K562 (cell line): ENCODE results near the gene LTK. TPM values are rescaled to one million over a fixed set of nuclear protein-coding genes. Genes with fewer than 3 reads are reported as not detected.

Experiments used
- ATAC-seq: fragments of 200-7000 bp; cut with Tn5 transposase; 3 replicates; pipeline ENCODE4 v1.9.1; 2020; ENCODE audit warnings: moderate library complexity
- BruUV-seq: library from RNA; stranded (reverse); fragments of 400-500 nt; replicated peaks from 2 replicates; lab custom pipeline; 2021; lab: Mats Ljungman, UMichigan
- CTCF ChIA-PET: fragments of 300-600 bp; formaldehyde crosslinking; extraction: SDS; loops from one replicate; lab custom pipeline; 2021; ENCODE audit warnings: low intra/inter-chr PET ratio; lab: Yijun Ruan, JAX
- POLR2A ChIA-PET: fragments of 300-600, 350-650 bp; sonication (Branson Sonifier 250); formaldehyde crosslinking; extraction: SDS; loops from one replicate; lab custom pipeline; 2021; ENCODE audit warnings: antibody characterized with exemption, inconsistent platforms; lab: Yijun Ruan, JAX
- DNase-seq, 4 experiments: peaks; one replicate each; pipeline versions ENCODE4 v3.0.0 to v3.0.0-alpha.2; 2011 to 2018; ENCODE audit warnings: low spot score in 3 of 4, mixed read lengths in 3 of 4; ENCODE audit errors: extremely low read depth in 1 of 4
- FAIRE-seq: peaks from 2 replicates; lab custom pipeline; 2011; peaks lifted over from hg19 to GRCh38; lab: Jason Lieb, UNC
- H2AFZ ChIP-seq: 2 replicates; pipeline ENCODE4 v1.6.0; 2011; ENCODE audit warnings: low read depth, low read length, control low read depth, inconsistent platforms
- H3K27ac ChIP-seq: fragments of 200-600 bp; 3 replicates; pipeline ENCODE4 v1.8.0; 2011; ENCODE audit warnings: low read depth, mild to moderate bottlenecking, control low read depth, inconsistent platforms, low read length, moderate library complexity, mixed read lengths; ENCODE audit errors: extremely low read depth
- H3K27me3 ChIP-seq, 2 experiments: fragments of 300-600 bp in 1 of 2; 2 replicates in 1 of 2; 3 replicates in 1 of 2; pipeline versions ENCODE4 v1.6.0 to v1.8.0; 2011; ENCODE audit warnings: inconsistent platforms in 2 of 2, low read length in 2 of 2, mild to moderate bottlenecking in 1 of 2, mixed read lengths in 1 of 2, moderate library complexity in 1 of 2; ENCODE audit not compliant: control insufficient read depth in 2 of 2, insufficient read depth in 2 of 2
- H3K36me3 ChIP-seq: fragments of 300-600 bp; 3 replicates; pipeline ENCODE4 v1.8.0; 2011; ENCODE audit warnings: mild to moderate bottlenecking, low read length, inconsistent platforms; ENCODE audit not compliant: control insufficient read depth, insufficient read depth
- H3K4me1 ChIP-seq, 2 experiments: fragments of 200-600 bp in 1 of 2; replicated peaks in 1 of 2; 2 replicates in 1 of 2; 3 replicates in 1 of 2; pipeline versions ENCODE4 v1.5.1 to v1.8.0; 2011; ENCODE audit warnings: inconsistent platforms in 2 of 2, low read length in 2 of 2, mild to moderate bottlenecking in 1 of 2, mixed read lengths in 1 of 2, moderate library complexity in 1 of 2; ENCODE audit not compliant: control insufficient read depth in 2 of 2, insufficient read depth in 2 of 2
- H3K4me2 ChIP-seq: 2 replicates; pipeline ENCODE4 v1.6.1; 2011; ENCODE audit warnings: low read length, control low read depth, inconsistent platforms, mixed read lengths; ENCODE audit not compliant: insufficient read depth
- H3K4me3 ChIP-seq: fragments of 200-600 bp; sonication (generic), shearing (Covaris generic); 2 replicates; pipeline ENCODE4 v1.5.1; 2016; ENCODE audit warnings: control low read depth, inconsistent platforms
- H3K79me2 ChIP-seq: fragments of 200-600 bp; 3 replicates; pipeline ENCODE4 v1.8.0; 2011; ENCODE audit warnings: low read length, inconsistent platforms; ENCODE audit not compliant: control insufficient read depth, insufficient read depth
- H3K9ac ChIP-seq, 2 experiments: 2 replicates each; pipeline versions ENCODE4 v1.6.0 to v1.6.1; 2011; ENCODE audit warnings: low read depth in 2 of 2, low read length in 2 of 2, control low read depth in 1 of 2, inconsistent platforms in 1 of 2, mild to moderate bottlenecking in 1 of 2, mixed read lengths in 1 of 2; ENCODE audit not compliant: insufficient read depth in 1 of 2
- H3K9me1 ChIP-seq: one replicate; pipeline ENCODE4 v1.6.0; 2011; ENCODE audit warnings: inconsistent platforms, mild to moderate bottlenecking, low read length, moderate library complexity; ENCODE audit not compliant: control insufficient read depth, insufficient read depth
- H3K9me3 ChIP-seq: replicated peaks from 2 replicates; pipeline ENCODE4 v1.5.1; 2011; ENCODE audit warnings: low read depth, low read length, inconsistent platforms; ENCODE audit not compliant: control insufficient read depth, insufficient read depth
- H4K20me1 ChIP-seq: replicated peaks from 2 replicates; pipeline ENCODE4 v1.6.1; 2011; ENCODE audit warnings: low read length, inconsistent platforms, mixed read lengths; ENCODE audit not compliant: control insufficient read depth, insufficient read depth
- CEBPB ChIP-seq: fragments of 450-650 bp; IDR thresholded peaks from 2 replicates; pipeline ENCODE4 v1.6.1; 2016; ENCODE audit warnings: missing genetic modification characterization, missing compliant biosample characterization
- CEBPG ChIP-seq, 3 experiments: fragments of 200-800 bp in 1 of 3; sonication (Bioruptor generic) in 1 of 3; sonication (generic) in 1 of 3; formaldehyde crosslinking in 1 of 3; IDR thresholded peaks in 2 of 3; conservative IDR thresholded peaks in 1 of 3; 2 replicates each; pipeline versions ENCODE4 v1.6.1 to v1.8.0; 2016 to 2022; ENCODE audit warnings: missing compliant biosample characterization in 2 of 3, missing genetic modification characterization in 2 of 3, mild to moderate bottlenecking in 1 of 3, missing genetic modification reagents in 1 of 3
- CHD4 ChIP-seq: fragments of 200-600 bp; sonication (generic); IDR thresholded peaks from 3 replicates; pipeline ENCODE4 v1.6.1; 2012; ENCODE audit warnings: low read depth, mild to moderate bottlenecking, mixed read lengths, low read length, inconsistent platforms; ENCODE audit not compliant: insufficient read depth, insufficient replicate concordance, poor library complexity, severe bottlenecking
- KLF10 ChIP-seq: fragments of 250-450 bp; sonication (Bioruptor Pico); IDR thresholded peaks from 2 replicates; pipeline ENCODE4 v1.6.1; 2021; ENCODE audit warnings: matching md5 sums
- ZNF253 ChIP-seq: fragments of 250-450 bp; sonication (Bioruptor Pico); conservative IDR thresholded peaks from 2 replicates; pipeline ENCODE4 v1.6.1; 2021; ENCODE audit warnings: mild to moderate bottlenecking
- ZNF589 ChIP-seq: fragments of 200-800 bp; sonication (Bioruptor generic); IDR thresholded peaks from 2 replicates; pipeline ENCODE4 v1.6.1; 2016; ENCODE audit warnings: low read depth, missing genetic modification characterization, missing compliant biosample characterization
- WGBS: fragments of 100-300 bp; shearing (Covaris generic); methylation state at CpG from one replicate; pipeline ENCODE4 v1.1.6; 2016; ENCODE audit warnings: low coverage, mixed read lengths; ENCODE audit not compliant: insufficient coverage; ENCODE audit errors: missing lambda C conversion rate; 5-methylcytosine and 5-hydroxymethylcytosine counted together
- in situ Hi-C: fragments of 300-500 bp; cut with MboI; formaldehyde crosslinking; loops from 4 replicates; pipeline ENCODE4 v1.15.0; 2018; ENCODE audit warnings: inconsistent platforms, mixed read lengths
- intact Hi-C: fragments of 100-400 bp; cut with micrococcal nuclease; formaldehyde crosslinking; loops from 2 replicates; pipeline ENCODE4 v1.14.2; 2022
- polyA plus RNA-seq, 8 experiments: library from polyadenylated mRNA; depleted of rRNA in 4 of 8; stranded (reverse) in 5 of 8; unstranded in 3 of 8; fragments of >200 nt; fragmentation: Nextera tagmentation in 2 of 8; fragmentation: Illumina TruSeq in 1 of 8; extraction: Ambion mirVana in 2 of 8; extraction: Trizol in 1 of 8; gene quantifications; 2 replicates each; pipeline versions ENCODE4 v1.2.1 to v1.2.3, GENCODE V29; 2011 to 2014; ENCODE audit warnings: inconsistent platforms in 1 of 8, missing spikeins in 1 of 8
- total RNA-seq, 7 experiments: library from RNA; depleted of rRNA in 6 of 7; stranded (reverse); fragments of >200 nt in 6 of 7; fragmentation: Illumina TruSeq in 2 of 7; extraction: Trizol in 2 of 7; gene quantifications; 2 replicates each; pipeline versions ENCODE4 v1.2.1 to v1.2.3, GENCODE V29; 2011 to 2021; ENCODE audit warnings: low replicate concordance in 1 of 7

LTK gene
- total and polyA plus RNA-seq, 9 of the 15 experiments (the other 6 are each of a cell fraction or from before 2014, with no cell fraction given): 0.25 to 4.4 (median 1.8) TPM

- H3K79me2 ChIP-seq: no peaks in the 10 kb centered on the region
- intact Hi-C loops: loop anchor here (10.0 kb wide), 1 partner anchor 203 kb away; the partner anchor contains the start of gene MGA
Measured at GRCh38 chr15:41462084-41462795, 51.4 kb downstream of the LTK start.

More at GRCh38 chr15:41462084-41462795, 51.4 kb downstream of the LTK start:
- H4K20me1 ChIP-seq: no peaks in the 10 kb centered on the region
- in situ Hi-C loops: loop anchor here (25.0 kb wide), 1 partner anchor 350 kb away; no protein-coding TSS in a partner anchor
- WGBS: 69% methylated on average over 4 of the region's 4 CpGs
- H3K4me3 ChIP-seq: no peak overlapping the region
- no peaks in the 10 kb centered on the region for H3K9me1 ChIP-seq
- H3K4me1 ChIP-seq: no peaks in the 10 kb centered on the region
- H3K36me3 ChIP-seq: peaks cover 73% of the 10 kb centered on the region
- ATAC-seq (no peak), FAIRE-seq (no peak), DNase-seq (no peak)
- no peak overlapping the region for H2AFZ ChIP-seq
- no peak overlapping the region for H3K27ac ChIP-seq
- no peaks in the 10 kb centered on the region for H3K9me3 ChIP-seq
- no peak overlapping the region for H3K9ac ChIP-seq
- no peak for TF ChIP-seq CEBPG (CRISPR knock-in tag; IDR thresholded peaks at IDR 0.05)
- peak; percentile 24 to 45; a peak in 2 of 4 replicates for TF ChIP-seq CEBPG (tag; conservative IDR thresholded peaks at IDR 0.05 in 1 of 2, IDR thresholded peaks at IDR 0.05 in 1 of 2)
- no peak for TF ChIP-seq ZNF253 (CRISPR knock-in tag)
- TF ChIP-seq ZNF589: no peak
- no peak for TF ChIP-seq KLF10 (CRISPR knock-in tag)
- no peak for TF ChIP-seq CHD4
- TF ChIP-seq CEBPB (tag): peak; percentile 78
- TF ChIP-seq, all 486 proteins: peak for 2
- no peaks in the 10 kb centered on the region for H3K27me3 ChIP-seq
- POLR2A ChIA-PET: interaction anchor here (0.9 to 1.2 kb wide), 2 partner anchors 8 to 32 kb away, joined by 3 read pairs; no protein-coding TSS in a partner anchor
- CTCF ChIA-PET: no interaction called here
- no TSS peak for BruUV-seq
- H3K4me2 ChIP-seq: no peak overlapping the region

Other genes with a start within 250 kb of the LTK start
Only the 7 nearest of the 8 such genes appear.
- 118 and 119 TPM in 2 replicates for gene NUSAP1, start 180.9 kb downstream of the LTK start, total RNA-seq (2014; rRNA removed)
- gene NUSAP1, start 180.9 kb downstream of the LTK start, total RNA-seq (2014; rRNA removed; fragmentation: Illumina TruSeq; extraction: Trizol): 254 and 285 TPM in 2 replicates
- 254 TPM in 2 replicates for gene NUSAP1, start 180.9 kb downstream of the LTK start, total RNA-seq (2015; rRNA removed; fragmentation: Illumina TruSeq; extraction: Trizol)
- gene NUSAP1, start 180.9 kb downstream of the LTK start, total RNA-seq (2021): 143 and 152 TPM in 2 replicates
- gene NUSAP1, start 180.9 kb downstream of the LTK start, polyA plus RNA-seq (2011; rRNA removed): 224 and 266 TPM in 2 replicates
- 203 and 242 TPM in 2 replicates for gene NUSAP1, start 180.9 kb downstream of the LTK start, polyA plus RNA-seq (2014; fragmentation: Illumina TruSeq; extraction: Trizol)
- 100 to 1,000 TPM; 194 to 227 TPM for gene NUSAP1, start 180.9 kb downstream of the LTK start, polyA plus RNA-seq (2014; fragmentation: Nextera tagmentation; extraction: Ambion mirVana)
- 157 and 170 TPM in 2 replicates for gene NUSAP1, start 180.9 kb downstream of the LTK start, polyA plus RNA-seq (2014; rRNA removed)
- 38.1 and 44.9 TPM in 2 replicates for gene NDUFAF1, start 111.3 kb downstream of the LTK start, total RNA-seq (2014; rRNA removed)
- gene NDUFAF1, start 111.3 kb downstream of the LTK start, total RNA-seq (2014; rRNA removed; fragmentation: Illumina TruSeq; extraction: Trizol): 43.5 and 53.1 TPM in 2 replicates
- gene NDUFAF1, start 111.3 kb downstream of the LTK start, total RNA-seq (2015; rRNA removed; fragmentation: Illumina TruSeq; extraction: Trizol): 33.7 and 36.2 TPM in 2 replicates
- gene NDUFAF1, start 111.3 kb downstream of the LTK start, total RNA-seq (2021): 28.7 and 29.5 TPM in 2 replicates
- gene NDUFAF1, start 111.3 kb downstream of the LTK start, polyA plus RNA-seq (2011; rRNA removed): 28.9 and 45.0 TPM in 2 replicates
- gene NDUFAF1, start 111.3 kb downstream of the LTK start, polyA plus RNA-seq (2014; fragmentation: Illumina TruSeq; extraction: Trizol): 33.2 and 40.6 TPM in 2 replicates
- gene NDUFAF1, start 111.3 kb downstream of the LTK start, polyA plus RNA-seq (2014; fragmentation: Nextera tagmentation; extraction: Ambion mirVana): 10 to 100 TPM; 87.0 to 93.4 TPM
- gene NDUFAF1, start 111.3 kb downstream of the LTK start, polyA plus RNA-seq (2014; rRNA removed): 46.8 TPM in 2 replicates
- gene RTF1, start 96.7 kb downstream of the LTK start, total RNA-seq (2014; rRNA removed): 26.4 and 28.7 TPM in 2 replicates
- 28.2 and 31.3 TPM in 2 replicates for gene RTF1, start 96.7 kb downstream of the LTK start, total RNA-seq (2014; rRNA removed; fragmentation: Illumina TruSeq; extraction: Trizol)
- 33.0 and 34.0 TPM in 2 replicates for gene RTF1, start 96.7 kb downstream of the LTK start, total RNA-seq (2015; rRNA removed; fragmentation: Illumina TruSeq; extraction: Trizol)
- gene RTF1, start 96.7 kb downstream of the LTK start, total RNA-seq (2021): 23.3 and 31.5 TPM in 2 replicates
- gene RTF1, start 96.7 kb downstream of the LTK start, polyA plus RNA-seq (2011; rRNA removed): 33.4 and 40.7 TPM in 2 replicates
- 40.4 and 45.4 TPM in 2 replicates for gene RTF1, start 96.7 kb downstream of the LTK start, polyA plus RNA-seq (2014; fragmentation: Illumina TruSeq; extraction: Trizol)
- gene RTF1, start 96.7 kb downstream of the LTK start, polyA plus RNA-seq (2014; fragmentation: Nextera tagmentation; extraction: Ambion mirVana): 1 to 10 TPM; 7.6 to 9.1 TPM
- 45.4 and 69.5 TPM in 2 replicates for gene RTF1, start 96.7 kb downstream of the LTK start, polyA plus RNA-seq (2014; rRNA removed)
- 68.4 and 72.3 TPM in 2 replicates for gene ITPKA, start 20.0 kb downstream of the LTK start, total RNA-seq (2014; rRNA removed)
- gene ITPKA, start 20.0 kb downstream of the LTK start, total RNA-seq (2014; rRNA removed; fragmentation: Illumina TruSeq; extraction: Trizol): 2.4 and 4.5 TPM in 2 replicates
- gene ITPKA, start 20.0 kb downstream of the LTK start, total RNA-seq (2015; rRNA removed; fragmentation: Illumina TruSeq; extraction: Trizol): 11.3 and 13.4 TPM in 2 replicates
- gene ITPKA, start 20.0 kb downstream of the LTK start, total RNA-seq (2021): 33.3 and 35.8 TPM in 2 replicates
- 9.1 and 11.5 TPM in 2 replicates for gene ITPKA, start 20.0 kb downstream of the LTK start, polyA plus RNA-seq (2011; rRNA removed)
- 4.0 and 10.5 TPM in 2 replicates for gene ITPKA, start 20.0 kb downstream of the LTK start, polyA plus RNA-seq (2014; fragmentation: Illumina TruSeq; extraction: Trizol)
- under 1 TPM; 0.14 to 0.55 TPM for gene ITPKA, start 20.0 kb downstream of the LTK start, polyA plus RNA-seq (2014; fragmentation: Nextera tagmentation; extraction: Ambion mirVana)
- gene ITPKA, start 20.0 kb downstream of the LTK start, polyA plus RNA-seq (2014; rRNA removed): 34.4 and 34.8 TPM in 2 replicates
- 23.9 and 36.9 TPM in 2 replicates for gene RPAP1, start 30.4 kb upstream of the LTK start, total RNA-seq (2014; rRNA removed)
- 9.4 and 10.0 TPM in 2 replicates for gene RPAP1, start 30.4 kb upstream of the LTK start, total RNA-seq (2014; rRNA removed; fragmentation: Illumina TruSeq; extraction: Trizol)
- 11.5 and 12.8 TPM in 2 replicates for gene RPAP1, start 30.4 kb upstream of the LTK start, total RNA-seq (2015; rRNA removed; fragmentation: Illumina TruSeq; extraction: Trizol)
- gene RPAP1, start 30.4 kb upstream of the LTK start, total RNA-seq (2021): 61.2 and 65.7 TPM in 2 replicates
- gene RPAP1, start 30.4 kb upstream of the LTK start, polyA plus RNA-seq (2011; rRNA removed): 9.2 and 27.7 TPM in 2 replicates
- gene RPAP1, start 30.4 kb upstream of the LTK start, polyA plus RNA-seq (2014; fragmentation: Illumina TruSeq; extraction: Trizol): 21.6 and 30.8 TPM in 2 replicates
- 1 to 10 TPM; 6.5 to 7.0 TPM for gene RPAP1, start 30.4 kb upstream of the LTK start, polyA plus RNA-seq (2014; fragmentation: Nextera tagmentation; extraction: Ambion mirVana)
- 18.5 and 24.0 TPM in 2 replicates for gene RPAP1, start 30.4 kb upstream of the LTK start, polyA plus RNA-seq (2014; rRNA removed)
- 13.6 and 19.6 TPM in 2 replicates for gene TYRO3, start 45.4 kb upstream of the LTK start, total RNA-seq (2014; rRNA removed)
- 11.4 and 17.9 TPM in 2 replicates for gene TYRO3, start 45.4 kb upstream of the LTK start, total RNA-seq (2014; rRNA removed; fragmentation: Illumina TruSeq; extraction: Trizol)
- gene TYRO3, start 45.4 kb upstream of the LTK start, total RNA-seq (2015; rRNA removed; fragmentation: Illumina TruSeq; extraction: Trizol): 15.9 and 18.6 TPM in 2 replicates
- gene TYRO3, start 45.4 kb upstream of the LTK start, total RNA-seq (2021): 33.5 and 37.6 TPM in 2 replicates
- 38.4 and 39.6 TPM in 2 replicates for gene TYRO3, start 45.4 kb upstream of the LTK start, polyA plus RNA-seq (2011; rRNA removed)
- gene TYRO3, start 45.4 kb upstream of the LTK start, polyA plus RNA-seq (2014; fragmentation: Illumina TruSeq; extraction: Trizol): 29.3 and 34.6 TPM in 2 replicates
- gene TYRO3, start 45.4 kb upstream of the LTK start, polyA plus RNA-seq (2014; fragmentation: Nextera tagmentation; extraction: Ambion mirVana): 1 to 10 TPM; 2.6 to 2.8 TPM
- gene TYRO3, start 45.4 kb upstream of the LTK start, polyA plus RNA-seq (2014; rRNA removed): 18.8 and 19.1 TPM in 2 replicates
- gene MGA, start 146.6 kb upstream of the LTK start, total RNA-seq (2014; rRNA removed): 23.0 and 23.9 TPM in 2 replicates
- gene MGA, start 146.6 kb upstream of the LTK start, total RNA-seq (2014; rRNA removed; fragmentation: Illumina TruSeq; extraction: Trizol): 56.1 and 59.4 TPM in 2 replicates
- gene MGA, start 146.6 kb upstream of the LTK start, total RNA-seq (2015; rRNA removed; fragmentation: Illumina TruSeq; extraction: Trizol): 44.8 and 47.5 TPM in 2 replicates
- gene MGA, start 146.6 kb upstream of the LTK start, total RNA-seq (2021): 43.3 and 45.3 TPM in 2 replicates
- 15.1 and 18.2 TPM in 2 replicates for gene MGA, start 146.6 kb upstream of the LTK start, polyA plus RNA-seq (2011; rRNA removed)
- 15.4 and 21.1 TPM in 2 replicates for gene MGA, start 146.6 kb upstream of the LTK start, polyA plus RNA-seq (2014; fragmentation: Illumina TruSeq; extraction: Trizol)
- gene MGA, start 146.6 kb upstream of the LTK start, polyA plus RNA-seq (2014; fragmentation: Nextera tagmentation; extraction: Ambion mirVana): 1 to 10 TPM; 4.7 to 4.8 TPM
- 8.9 and 9.7 TPM in 2 replicates for gene MGA, start 146.6 kb upstream of the LTK start, polyA plus RNA-seq (2014; rRNA removed)